H9 (cell line): Measurements from ENCODE around the gene LTF. TPM values are rescaled to one million over a fixed set of nuclear protein-coding genes. Genes with fewer than 3 reads are reported as not detected.

Experiments used
- DNase-seq: peaks from one replicate; pipeline ENCODE4 v3.0.0-alpha.2; 2017
- H2AFZ ChIP-seq: one replicate; pipeline ENCODE4 v1.6.1; 2013; ENCODE audit warnings: mild to moderate bottlenecking, low read length, control low read depth, moderate library complexity
- H2AK5ac ChIP-seq: 2 replicates; pipeline ENCODE4 v1.6.1; 2013; ENCODE audit warnings: low read length, control low read depth, mixed read lengths; ENCODE audit not compliant: insufficient read length
- H2BK120ac ChIP-seq: one replicate; pipeline ENCODE4 v1.6.1; 2013; ENCODE audit warnings: low read depth, mild to moderate bottlenecking, low read length, control low read depth, inconsistent platforms; ENCODE audit not compliant: poor library complexity, severe bottlenecking
- H2BK12ac ChIP-seq: 2 replicates; pipeline ENCODE4 v1.6.1; 2013; ENCODE audit warnings: low read length, control low read depth, mixed read lengths, low read depth; ENCODE audit not compliant: insufficient read length
- H2BK15ac ChIP-seq: 2 replicates; pipeline ENCODE4 v1.6.1; 2013; ENCODE audit warnings: low read depth, low read length, control low read depth
- H2BK20ac ChIP-seq: one replicate; pipeline ENCODE4 v1.6.1; 2013; ENCODE audit warnings: low read depth, mild to moderate bottlenecking, low read length, control low read depth, inconsistent platforms; ENCODE audit not compliant: poor library complexity, severe bottlenecking
- H2BK5ac ChIP-seq: 2 replicates; pipeline ENCODE4 v1.6.1; 2013; ENCODE audit warnings: low read length, control low read depth, mixed read lengths; ENCODE audit not compliant: insufficient read length
- H3K14ac ChIP-seq: 2 replicates; pipeline ENCODE4 v1.6.1; 2013; ENCODE audit warnings: low read length, control low read depth; ENCODE audit not compliant: insufficient read depth
- H3K18ac ChIP-seq: 2 replicates; pipeline ENCODE4 v1.6.1; 2013; ENCODE audit warnings: low read depth, mild to moderate bottlenecking, mixed read lengths, low read length, control low read depth; ENCODE audit not compliant: insufficient read length
- H3K23ac ChIP-seq: 2 replicates; pipeline ENCODE4 v1.6.1; 2013; ENCODE audit warnings: low read length, control low read depth, mixed read lengths, low read depth; ENCODE audit not compliant: insufficient read length
- H3K23me2 ChIP-seq: 2 replicates; pipeline ENCODE4 v1.6.1; 2013; ENCODE audit warnings: low read depth, mild to moderate bottlenecking, mixed read lengths, low read length, control low read depth; ENCODE audit not compliant: insufficient read length, poor library complexity, severe bottlenecking
- H3K27ac ChIP-seq: 2 replicates; pipeline ENCODE4 v1.5.1; 2013; ENCODE audit warnings: low read length, control low read depth, mixed read lengths, low read depth; ENCODE audit not compliant: insufficient read length
- H3K27me3 ChIP-seq: 2 replicates; pipeline ENCODE4 v1.6.1; 2013; ENCODE audit warnings: low read length, control low read depth, inconsistent platforms; ENCODE audit not compliant: insufficient read depth
- H3K4ac ChIP-seq: 2 replicates; pipeline ENCODE4 v1.6.1; 2013; ENCODE audit warnings: low read depth, mild to moderate bottlenecking, control low read depth, inconsistent platforms, low read length, moderate library complexity
- H3K4me1 ChIP-seq: 2 replicates; pipeline ENCODE4 v1.6.1; 2013; ENCODE audit warnings: low read length, control low read depth, inconsistent platforms; ENCODE audit not compliant: insufficient read depth
- H3K4me2 ChIP-seq: 2 replicates; pipeline ENCODE4 v1.6.1; 2013; ENCODE audit warnings: low read length, control low read depth, mixed read lengths; ENCODE audit not compliant: insufficient read length, insufficient read depth
- H3K56ac ChIP-seq: 2 replicates; pipeline ENCODE4 v1.6.1; 2013; ENCODE audit warnings: low read depth, mild to moderate bottlenecking, mixed read lengths, low read length, control low read depth; ENCODE audit not compliant: insufficient read length
- H3K79me1 ChIP-seq: 2 replicates; pipeline ENCODE4 v1.6.1; 2013; ENCODE audit warnings: low read depth, mild to moderate bottlenecking, moderate library complexity, low read length, control low read depth, inconsistent platforms; ENCODE audit not compliant: insufficient read depth, poor library complexity, severe bottlenecking
- H3K79me2 ChIP-seq: 2 replicates; pipeline ENCODE4 v1.6.1; 2013; ENCODE audit warnings: low read length, control low read depth, inconsistent platforms; ENCODE audit not compliant: insufficient read depth
- H3K9ac ChIP-seq: 2 replicates; pipeline ENCODE4 v1.6.1; 2013; ENCODE audit warnings: low read length, control low read depth, mixed read lengths; ENCODE audit not compliant: insufficient read length; ENCODE audit errors: extremely low read depth
- H3K9me3 ChIP-seq: one replicate; pipeline ENCODE4 v1.6.1; 2013; ENCODE audit warnings: low read depth, low read length, inconsistent platforms; ENCODE audit not compliant: control insufficient read depth
- H3T11ph ChIP-seq: one replicate; pipeline ENCODE4 v1.6.1; 2013; ENCODE audit warnings: mild to moderate bottlenecking, low read length, control low read depth, inconsistent platforms
- H4K20me1 ChIP-seq: one replicate; pipeline ENCODE4 v1.6.1; 2013; ENCODE audit not compliant: control insufficient read depth, insufficient read length, insufficient read depth
- H4K5ac ChIP-seq: 2 replicates; pipeline ENCODE4 v1.6.1; 2013; ENCODE audit warnings: low read depth, mild to moderate bottlenecking, mixed read lengths, low read length, control low read depth; ENCODE audit not compliant: insufficient read length
- H4K8ac ChIP-seq: replicated peaks from 2 replicates; pipeline ENCODE4 v1.6.1; 2013; ENCODE audit warnings: low read length, control low read depth, mixed read lengths, low read depth; ENCODE audit not compliant: insufficient read length
- H4K91ac ChIP-seq: 2 replicates; pipeline ENCODE4 v1.6.1; 2013; ENCODE audit warnings: low read depth, mild to moderate bottlenecking, moderate library complexity, mixed read lengths, low read length, control low read depth; ENCODE audit not compliant: insufficient read length
- H3K27ac Mint-ChIP-seq, 3 experiments: 2 replicates in 2 of 3; 3 replicates in 1 of 3; pipeline ENCODE4 v1.8.0; 2020 to 2021; ENCODE audit warnings: mixed read lengths in 3 of 3, mild to moderate bottlenecking in 1 of 3, moderate library complexity in 1 of 3
- H3K27me3 Mint-ChIP-seq: 2 replicates; pipeline ENCODE4 v1.8.0; 2021; ENCODE audit warnings: low read depth, mild to moderate bottlenecking, moderate library complexity, mixed read lengths
- H3K36me3 Mint-ChIP-seq, 3 experiments: 2 replicates in 2 of 3; 3 replicates in 1 of 3; pipeline ENCODE4 v1.8.0; 2020 to 2021; ENCODE audit warnings: low read depth in 3 of 3, mixed read lengths in 3 of 3; ENCODE audit not compliant: insufficient read depth in 1 of 3
- H3K4me1 Mint-ChIP-seq, 2 experiments: 2 replicates each; pipeline ENCODE4 v1.8.0; 2020; ENCODE audit warnings: mixed read lengths in 2 of 2
- H3K4me3 Mint-ChIP-seq, 2 experiments: 2 replicates in 1 of 2; 3 replicates in 1 of 2; pipeline ENCODE4 v1.8.0; 2020 to 2021; ENCODE audit warnings: mild to moderate bottlenecking in 2 of 2, mixed read lengths in 2 of 2, moderate library complexity in 1 of 2
- H3K9me3 Mint-ChIP-seq, 2 experiments: 2 replicates in 1 of 2; 3 replicates in 1 of 2; pipeline ENCODE4 v1.8.0; 2020; ENCODE audit warnings: mild to moderate bottlenecking in 2 of 2, mixed read lengths in 2 of 2, moderate library complexity in 1 of 2
- WGBS: extraction: QIAGEN DNeasy Blood & Tissue Kit; methylation state at CpG from one replicate; pipeline ENCODE4 v1.1.7; 2013; ENCODE audit warnings: missing lambda C conversion rate, low lambda C conversion rate, mixed read lengths; ENCODE audit not compliant: insufficient read length; ENCODE audit errors: extremely low coverage; 5-methylcytosine and 5-hydroxymethylcytosine counted together
- total RNA-seq: library from RNA; stranded (reverse); gene quantifications from 2 replicates; pipeline ENCODE4 v1.2.1, GENCODE V29; 2021
- TF ChIP-seq, protein P1 (sequence below): fragments of 200-600 bp; sonication (generic); conservative IDR thresholded peaks from 3 replicates; pipeline ENCODE4 v1.8.0; 2021; ENCODE audit warnings: antibody characterized with exemption, mild to moderate bottlenecking

Gene LTF
- total RNA-seq, 1 experiment from 2014 or later: not detected

- peaks cover 21 to 23% of the 10 kb centered on the region in 2 experiments for H3K4me1 Mint-ChIP-seq
- Histone ChIP-seq H3K27ac (no peak overlapping the region), H2BK120ac (no peak overlapping the region), H3K4ac (no peak overlapping the region), H3T11ph (no peak overlapping the region), H3K9ac (no peak overlapping the region), H2AFZ (no peak overlapping the region), H4K20me1 (no peaks in the 10 kb centered on the region), H4K5ac (no peak overlapping the region), H3K79me2 (no peaks in the 10 kb centered on the region), H3K4me1 (no peaks in the 10 kb centered on the region), H2BK20ac (no peak overlapping the region), H3K23me2 (no peaks in the 10 kb centered on the region), H2AK5ac (no peak overlapping the region), H3K18ac (no peak overlapping the region), H3K14ac (no peak overlapping the region), H2BK5ac (no peak overlapping the region), H2BK15ac (no peak overlapping the region), H4K91ac (no peak overlapping the region), H3K23ac (no peak overlapping the region), H3K27me3 (no peaks in the 10 kb centered on the region; the same call in 1 of the 2 replicates), H3K4me2 (no peak overlapping the region), H3K79me1 (no peaks in the 10 kb centered on the region), H3K56ac (no peak overlapping the region), H3K9me3 (no peaks in the 10 kb centered on the region), H2BK12ac (no peak overlapping the region), H4K8ac (no peak overlapping the region)
- DNase-seq: no peak
- TF ChIP-seq, protein P1, sequence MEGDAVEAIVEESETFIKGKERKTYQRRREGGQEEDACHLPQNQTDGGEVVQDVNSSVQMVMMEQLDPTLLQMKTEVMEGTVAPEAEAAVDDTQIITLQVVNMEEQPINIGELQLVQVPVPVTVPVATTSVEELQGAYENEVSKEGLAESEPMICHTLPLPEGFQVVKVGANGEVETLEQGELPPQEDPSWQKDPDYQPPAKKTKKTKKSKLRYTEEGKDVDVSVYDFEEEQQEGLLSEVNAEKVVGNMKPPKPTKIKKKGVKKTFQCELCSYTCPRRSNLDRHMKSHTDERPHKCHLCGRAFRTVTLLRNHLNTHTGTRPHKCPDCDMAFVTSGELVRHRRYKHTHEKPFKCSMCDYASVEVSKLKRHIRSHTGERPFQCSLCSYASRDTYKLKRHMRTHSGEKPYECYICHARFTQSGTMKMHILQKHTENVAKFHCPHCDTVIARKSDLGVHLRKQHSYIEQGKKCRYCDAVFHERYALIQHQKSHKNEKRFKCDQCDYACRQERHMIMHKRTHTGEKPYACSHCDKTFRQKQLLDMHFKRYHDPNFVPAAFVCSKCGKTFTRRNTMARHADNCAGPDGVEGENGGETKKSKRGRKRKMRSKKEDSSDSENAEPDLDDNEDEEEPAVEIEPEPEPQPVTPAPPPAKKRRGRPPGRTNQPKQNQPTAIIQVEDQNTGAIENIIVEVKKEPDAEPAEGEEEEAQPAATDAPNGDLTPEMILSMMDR: no peak
- H3K27me3 Mint-ChIP-seq: peaks cover 8% of the 10 kb centered on the region; the same call in 1 of the 2 replicates
- peaks cover 14 to 15% of the 10 kb centered on the region in 2 experiments for H3K9me3 Mint-ChIP-seq
- no CpG with 5 or more reads among the region's 1 CpG for WGBS
- H3K4me3 Mint-ChIP-seq: no peak overlapping the region
- H3K27ac Mint-ChIP-seq: no peak overlapping the region
- peaks cover 8 to 16% (median 8%) of the 10 kb centered on the region in 3 experiments for H3K36me3 Mint-ChIP-seq
Measured at GRCh38 chr3:46489875-46490274, 25.2 kb upstream of the LTF start.
